Amygdala (tissue), 56 donors: ENCODE measurements around the gene WNT1.

ENCODE experiments used
- DNase-seq, 56 donors: peaks; one replicate each; lab custom pipeline; 2025; lab: John Stamatoyannopoulos, UW

WNT1 gene

DNA sequence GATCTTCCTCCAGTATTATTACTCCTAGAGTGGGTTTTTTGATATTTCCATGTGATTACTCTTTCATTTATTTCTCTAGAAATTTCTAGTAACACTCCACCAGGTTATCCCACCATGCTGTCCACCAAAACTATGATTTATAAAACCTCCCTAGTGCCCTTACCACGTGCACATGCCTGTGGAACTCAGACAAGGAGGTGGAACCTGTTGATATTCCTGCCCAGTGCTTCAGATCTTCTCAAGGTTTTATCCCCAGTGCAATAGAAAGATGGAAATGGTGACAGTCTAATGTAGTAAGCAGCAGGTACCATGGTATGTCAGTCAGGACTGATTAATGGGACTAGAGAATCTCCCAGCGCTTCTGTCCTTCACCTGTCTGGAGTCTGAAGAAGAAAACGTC is 17.3 kb upstream of the WNT1 start:
- no peak for DNase-seq

DNA sequence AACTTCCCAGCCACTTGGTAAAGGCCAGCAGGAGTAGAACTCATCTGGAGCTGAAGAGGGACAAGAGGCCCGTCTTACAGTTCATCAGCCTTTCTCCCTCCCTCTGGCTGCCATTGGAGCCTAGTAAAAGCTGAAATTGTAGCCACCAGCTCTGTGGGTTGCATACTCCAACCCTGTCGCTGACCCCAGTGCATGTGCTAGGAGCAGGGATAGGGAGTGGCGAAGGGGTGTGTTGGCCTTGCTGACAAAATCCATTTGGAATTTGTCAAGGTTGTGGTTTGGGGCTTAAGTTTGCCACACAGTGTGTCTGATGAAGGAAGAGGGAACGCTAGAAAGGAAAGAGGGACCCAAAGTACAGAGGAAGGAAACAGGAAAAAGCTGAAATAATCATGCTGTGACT is 16.8 kb upstream of the WNT1 start:
- no peak for DNase-seq

- no peak for DNase-seq
Measured at GRCh38 chr12:48961801-48962200, 16.3 kb upstream of the WNT1 start.

DNA sequence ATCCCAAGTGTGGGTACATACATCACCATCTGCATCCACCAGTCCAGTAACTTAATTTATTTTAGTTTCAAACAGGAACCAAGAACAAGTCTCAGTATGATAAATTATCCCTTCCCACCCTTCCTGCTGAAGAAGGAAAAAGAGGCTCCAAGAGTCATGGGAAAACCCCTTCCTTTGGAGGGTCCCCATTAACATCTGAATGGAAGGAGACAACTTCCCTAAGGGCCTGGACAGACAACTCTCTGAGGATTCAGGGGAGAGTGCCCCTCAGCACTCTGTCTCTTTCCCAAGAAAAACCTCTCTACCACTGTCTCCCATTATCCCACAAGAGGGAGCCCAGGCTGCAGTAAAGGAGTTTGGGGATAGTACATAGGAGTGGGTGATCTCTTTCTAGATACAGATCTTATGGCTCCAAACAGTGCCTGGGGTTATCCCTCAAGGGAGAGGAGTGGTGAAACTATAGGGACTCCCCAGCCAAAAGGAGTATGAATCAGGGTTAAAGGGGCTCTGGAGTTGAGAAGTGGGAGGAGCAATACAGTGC is 12.8 kb upstream of the WNT1 start:
- DNase-seq, result peak in 1 of 56 donors; percentile 9

DNA sequence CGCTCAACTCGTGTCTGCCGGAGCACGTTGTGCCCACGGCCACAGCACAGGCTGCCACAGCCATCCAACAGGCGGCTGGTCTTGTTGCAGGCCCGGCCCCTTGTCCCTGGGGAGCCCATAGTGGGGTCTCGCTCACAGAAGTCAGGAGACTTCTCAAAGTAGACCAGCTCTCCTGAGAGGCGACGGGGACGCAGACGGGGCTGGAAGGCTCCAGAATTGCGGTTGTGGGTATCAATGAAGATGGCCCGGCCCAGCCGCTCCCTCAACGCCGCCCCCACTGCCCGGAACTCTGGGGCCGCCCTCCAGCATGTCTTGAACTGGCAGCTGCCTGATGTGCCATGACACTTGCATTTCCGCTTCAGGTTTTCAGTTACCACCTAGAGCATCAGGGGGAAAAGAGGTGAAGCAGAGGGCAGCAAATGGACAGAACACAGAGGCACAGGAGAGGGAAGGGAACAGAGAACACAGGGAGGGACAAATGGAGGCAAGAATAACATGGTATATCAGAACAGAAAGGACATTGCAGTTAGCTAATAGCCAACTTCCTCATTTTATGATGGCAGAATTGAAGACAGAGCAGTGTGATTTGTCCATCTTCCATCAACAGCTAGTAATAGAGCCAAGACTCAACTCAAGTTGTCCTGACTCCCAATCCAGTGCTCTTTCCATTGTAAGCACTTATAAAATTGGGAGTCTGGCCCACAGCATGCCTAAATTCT is 11.8 kb upstream of the WNT1 start:
- no peak for DNase-seq

GRCh38 chr12:48967991-48968390 is 10.1 kb upstream of the WNT1 start:
- DNase-seq, result peak in 1 of 56 donors; percentile 7

GRCh38 chr12:48968467-48968866 is 9.7 kb upstream of the WNT1 start:
- DNase-seq, result no peak

DNA sequence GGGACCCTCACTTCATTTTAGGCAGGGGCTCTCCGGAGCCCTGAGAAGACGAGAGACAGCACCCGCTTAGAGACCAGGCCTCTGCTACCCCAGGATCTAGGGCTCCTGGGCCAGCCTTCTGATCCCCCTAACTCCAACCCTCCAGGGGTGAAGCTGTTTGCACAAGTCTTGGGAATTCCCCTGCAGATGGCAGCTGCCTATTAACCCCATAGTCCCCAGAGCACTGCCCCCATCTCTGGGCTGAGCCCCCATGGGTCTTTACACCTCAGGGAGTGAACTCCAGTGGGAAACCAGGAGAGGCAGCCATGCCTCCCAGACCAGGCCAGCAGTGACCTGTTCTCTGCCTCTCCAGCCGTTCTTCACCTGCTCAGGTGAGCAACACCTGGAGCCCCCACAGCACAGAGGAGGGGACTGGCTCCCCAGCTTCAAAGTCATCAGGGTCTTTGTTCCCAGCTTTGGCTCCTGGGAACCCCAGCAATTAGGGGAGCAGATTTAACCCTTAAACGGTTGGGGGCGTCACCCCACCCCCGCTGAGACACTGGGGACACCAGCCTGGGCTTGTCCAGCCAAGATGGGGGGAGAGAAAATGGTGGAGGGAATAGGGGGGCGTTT is 8.9 kb upstream of the WNT1 start:
- DNase-seq, result no peak

DNA sequence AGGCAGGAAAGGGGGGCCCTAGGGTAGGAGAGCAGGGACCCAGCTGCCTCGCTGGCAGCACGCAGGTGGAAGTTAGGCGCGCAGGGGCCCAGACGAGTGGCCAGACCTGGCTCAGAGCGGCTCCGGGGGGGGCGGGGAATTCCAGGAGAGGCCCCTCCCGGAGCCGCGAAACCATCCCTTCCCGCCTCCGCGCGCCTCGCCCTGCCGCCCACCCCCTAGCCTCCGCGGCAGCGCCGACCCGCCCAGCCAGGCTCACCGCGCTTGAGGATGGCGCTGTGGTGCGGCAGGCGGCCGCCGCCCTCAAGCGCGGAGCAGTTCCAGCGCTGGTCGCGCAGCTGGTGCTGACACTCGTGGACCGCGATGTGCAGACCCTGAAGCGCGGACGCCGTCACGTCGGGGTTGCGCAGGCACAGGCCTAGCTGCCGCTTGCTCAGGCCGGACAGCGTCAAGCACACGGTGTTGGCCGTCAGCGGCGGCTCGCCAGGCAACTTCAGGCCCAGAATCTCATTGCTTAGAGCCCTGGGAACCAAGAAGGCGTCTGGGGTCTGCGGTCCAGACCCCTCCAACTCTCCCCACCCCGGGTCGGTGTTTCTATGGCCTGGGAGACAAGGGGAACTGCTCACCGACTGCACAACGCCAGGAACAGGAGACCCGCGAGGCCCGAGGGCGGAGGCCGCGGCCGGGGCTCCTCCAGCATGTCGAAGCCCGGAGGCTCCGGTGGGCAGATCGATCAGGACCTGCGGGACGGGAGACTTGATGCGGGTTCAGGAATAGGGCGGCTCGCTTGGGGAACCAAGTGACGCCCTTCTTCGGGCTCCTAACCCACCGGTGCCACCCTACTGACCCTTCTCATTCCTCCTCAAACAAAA is 8.1 kb upstream of the WNT1 start:
- DNase-seq, result peak in 3 of 56 donors; percentile 16 to 30 (median 20)

DNA sequence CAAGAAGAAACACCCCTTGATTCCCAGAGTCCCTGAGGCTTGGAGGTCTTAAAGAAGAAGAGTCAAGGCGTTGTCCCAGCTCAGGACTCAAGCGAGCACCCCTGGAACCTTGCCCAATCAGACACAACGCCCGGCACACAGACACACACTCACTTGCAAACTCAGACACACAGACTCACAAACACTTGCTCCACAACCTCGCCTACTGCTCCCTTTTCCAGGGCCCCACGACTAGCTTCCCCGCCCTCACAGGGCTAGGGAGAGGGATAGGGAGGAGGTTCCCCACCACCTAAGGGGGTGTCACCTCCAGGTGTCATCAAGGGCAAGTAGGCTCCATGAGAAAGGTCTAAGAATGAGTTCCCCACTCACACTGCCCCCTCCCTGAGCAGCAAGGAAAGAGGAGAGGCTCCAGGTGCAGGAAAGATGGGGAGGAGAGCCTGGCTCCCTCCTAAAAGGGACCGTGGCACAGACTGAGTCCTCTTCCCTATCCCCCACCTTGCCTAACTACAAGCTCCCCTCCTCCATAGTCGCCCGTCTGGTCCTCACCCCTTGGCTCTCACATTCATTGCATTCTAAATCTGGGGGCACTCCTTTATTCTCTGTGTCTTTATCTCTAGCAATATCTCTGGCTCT is 7.3 kb upstream of the WNT1 start:
- DNase-seq, result no peak

DNA sequence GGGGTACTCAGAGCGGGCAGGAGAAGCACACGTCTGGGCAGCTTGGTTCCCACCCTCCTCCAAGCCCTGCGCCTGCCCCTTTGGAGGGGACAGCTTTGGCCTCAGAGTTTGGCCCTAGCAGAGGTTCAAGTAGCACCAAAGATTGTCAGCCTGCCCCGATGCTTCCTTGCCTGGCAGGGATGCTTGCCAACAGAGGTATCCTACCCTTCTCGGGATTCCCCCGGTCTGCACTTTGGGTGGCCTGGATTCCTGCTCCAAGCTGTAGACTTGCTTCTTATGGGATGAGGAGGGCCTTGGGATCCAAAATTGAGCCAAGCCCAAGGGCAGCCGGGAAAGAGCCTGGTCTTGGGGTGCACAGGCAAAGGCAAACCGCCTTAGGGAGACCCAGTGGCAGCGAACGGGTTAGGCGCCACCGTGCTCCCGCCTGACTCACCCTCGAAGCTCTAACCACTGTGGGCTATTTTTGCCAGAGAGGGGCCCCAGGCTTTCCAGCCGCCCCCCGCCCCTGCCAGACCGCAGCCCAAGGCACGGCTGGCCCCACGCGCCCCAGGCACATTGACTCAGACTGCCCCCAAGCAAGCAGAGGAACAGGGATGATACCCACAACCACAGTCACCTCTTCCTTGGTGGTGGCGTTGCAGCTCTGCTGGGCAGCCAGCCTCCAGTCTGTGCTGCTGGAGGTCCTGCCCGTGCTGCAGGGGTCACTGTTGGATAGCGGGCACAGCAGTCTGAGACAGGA is 5.7 kb upstream of the WNT1 start:
- DNase-seq, result no peak

GRCh38 chr12:48972952-48973483 is 5.1 kb upstream of the WNT1 start:
- DNase-seq, result no peak

DNA sequence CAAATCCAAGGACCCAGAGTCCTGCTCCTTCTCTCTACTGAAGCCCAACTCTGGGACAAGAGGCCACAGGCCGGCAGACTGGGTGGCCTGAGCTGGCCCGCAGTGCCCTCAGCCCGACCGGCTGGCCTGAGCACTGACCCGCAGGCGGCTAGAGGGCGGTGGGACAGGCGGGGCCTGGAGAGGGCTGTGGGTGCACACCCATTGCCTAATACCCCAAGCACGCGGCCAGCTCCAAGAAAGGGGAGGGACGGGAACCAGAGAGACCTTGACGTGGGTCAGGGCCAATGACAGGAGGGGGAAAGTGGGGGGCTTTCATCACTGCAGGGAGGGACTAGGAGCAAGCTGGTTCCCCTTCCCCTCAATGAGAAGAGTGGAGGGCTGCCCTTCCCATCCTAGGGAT is 4.6 kb upstream of the WNT1 start:
- DNase-seq, result no peak

DNA sequence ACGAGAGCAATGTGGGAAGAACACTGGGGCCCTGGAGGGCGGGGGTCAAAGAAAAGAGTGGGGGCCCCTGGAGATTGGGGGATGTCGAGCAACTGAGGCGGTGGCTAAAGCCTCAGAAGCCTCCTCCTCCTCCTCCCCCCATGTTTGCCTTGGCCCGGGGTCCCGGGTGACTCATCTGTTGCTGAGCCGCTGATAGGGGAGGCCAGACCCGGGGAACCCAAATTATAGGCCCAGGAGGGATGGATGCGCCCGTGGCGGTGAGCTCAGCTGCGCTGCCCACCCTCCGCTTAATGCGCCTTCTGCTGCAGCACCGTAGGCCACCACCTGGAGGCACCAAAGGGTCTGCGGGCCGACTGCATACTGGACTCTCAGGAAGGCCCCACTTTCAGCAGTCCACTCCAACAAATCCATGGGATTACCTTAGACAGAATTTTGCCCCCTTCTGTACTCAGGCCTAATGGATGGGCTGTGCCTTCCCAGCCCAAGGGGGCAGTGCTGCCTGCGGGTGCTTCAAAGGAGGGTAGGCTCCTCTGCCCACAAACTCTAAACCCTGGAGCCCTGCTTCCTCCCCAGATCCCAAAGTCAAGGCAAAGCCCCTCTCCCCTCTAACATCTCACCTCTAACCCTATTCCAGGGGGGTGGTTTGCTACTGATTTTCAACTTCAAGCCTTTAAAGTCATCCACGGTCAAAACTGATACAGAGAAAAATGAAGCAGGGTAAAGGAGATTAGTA is 4.0 kb upstream of the WNT1 start:
- DNase-seq, result peak in 3 of 56 donors; percentile 23 to 34 (median 30)

- DNase-seq, result peak in 1 of 56 donors; percentile 41
Measured at GRCh38 chr12:48977290-48978281, 536 bp upstream of the WNT1 start.

- DNase-seq, result no peak
Measured at GRCh38 chr12:48978741-48979601, 849 bp downstream of the WNT1 start.
